Activated B cell treated with CpG ODN at 0.5 μM for 24 hours (primary cell): ENCODE results near the gene DACT3. TPM values are rescaled to one million over a fixed set of nuclear protein-coding genes. Genes with fewer than 3 reads are reported as not detected.

Experiments used
- ATAC-seq: fragments of 200-7000 bp; cut with Tn5 transposase; one replicate; pipeline ENCODE4 v1.10.0; 2021; ENCODE audit warnings: low read depth, mild to moderate bottlenecking, moderate library complexity
- CTCF ChIA-PET: fragments of 350-600 bp; sonication (Branson Sonifier 250); formaldehyde crosslinking; loops from one replicate; lab custom pipeline; 2021; ENCODE audit warnings: antibody characterized with exemption; lab: Charles Lee
- POLR2A ChIA-PET: fragments of 350-600 bp; sonication (Branson Sonifier 250); formaldehyde crosslinking; loops from one replicate; lab custom pipeline; 2021; ENCODE audit warnings: antibody characterized with exemption; lab: Charles Lee
- DNase-seq: peaks from one replicate; pipeline ENCODE4 v3.0.0; 2022
- H3K27ac Mint-ChIP-seq: one replicate; pipeline ENCODE4 v1.8.0; 2020; ENCODE audit warnings: mixed read lengths
- H3K27me3 Mint-ChIP-seq: one replicate; pipeline ENCODE4 v1.8.0; 2021; ENCODE audit warnings: mixed read lengths
- H3K36me3 Mint-ChIP-seq: one replicate; pipeline ENCODE4 v1.8.0; 2021; ENCODE audit warnings: low read depth, mixed read lengths
- H3K4me1 Mint-ChIP-seq: one replicate; pipeline ENCODE4 v1.8.0; 2021; ENCODE audit warnings: mixed read lengths
- H3K4me3 Mint-ChIP-seq: one replicate; pipeline ENCODE4 v1.8.0; 2020; ENCODE audit warnings: mild to moderate bottlenecking, mixed read lengths
- H3K9me3 Mint-ChIP-seq: one replicate; pipeline ENCODE4 v1.8.0; 2020; ENCODE audit warnings: mixed read lengths
- CTCF ChIP-seq: fragments of 200-600 bp; IDR thresholded peaks from one replicate; pipeline ENCODE4 v1.8.0; 2022; ENCODE audit warnings: antibody characterized with exemption, mild to moderate bottlenecking
- intact Hi-C: fragments of 100-400 bp; cut with micrococcal nuclease; formaldehyde crosslinking; loops from one replicate; pipeline ENCODE4 v1.15.1; 2024
- total RNA-seq: library from RNA; stranded (reverse); gene quantifications from 2 replicates; pipeline ENCODE4 v1.2.3, GENCODE V29; 2022

Gene DACT3
- total RNA-seq, 1 donor from 2014 or later: 0.75 TPM

- H3K4me3 Mint-ChIP-seq: peak overlapping the region; percentile 35
- CTCF ChIA-PET: interaction anchor here (1.0 to 9.4 kb wide), 6 partner anchors 17 to 136 kb away, joined by 3 to 234 read pairs (median 6); partner anchors contain the start of genes DACT3 and GNG8
- H3K27me3 Mint-ChIP-seq: no peaks in the 10 kb centered on the region
- POLR2A ChIA-PET: interaction anchor here (0.7 to 5.8 kb wide), 14 partner anchors 13 to 901 kb away, joined by 3 to 99 read pairs (median 6); partner anchors contain the start of genes CALM3, DACT3, GNG8 and SLC1A5
- H3K9me3 Mint-ChIP-seq: no peaks in the 10 kb centered on the region
- peaks cover 75% of the 10 kb centered on the region for H3K4me1 Mint-ChIP-seq
- ATAC-seq (no peak), DNase-seq (no peak)
- no peaks in the 10 kb centered on the region for H3K36me3 Mint-ChIP-seq
- H3K27ac Mint-ChIP-seq: peak overlapping the region; percentile 92
- TF ChIP-seq CTCF: no peak
- intact Hi-C loops: loop anchor here (5.0 kb wide), 1 partner anchor 495 kb away; the partner anchor contains the start of gene ZC3H4
Measured at GRCh38 chr19:46617601-46618000, 43.4 kb downstream of the DACT3 start.

GRCh38 chr19:46616631-46617322 lies 44.2 kb downstream of the DACT3 start:
- ChIA-PET POLR2A (interaction anchor here (0.8 to 5.8 kb wide), 8 partner anchors 8 to 172 kb away, joined by 3 to 99 read pairs (median 12); partner anchors contain the start of genes CALM3, DACT3, GNG8 and PTGIR), CTCF (interaction anchor here (0.9 to 9.4 kb wide), 8 partner anchors 9 to 137 kb away, joined by 3 to 234 read pairs (median 6); partner anchors contain the start of genes DACT3 and GNG8)
- TF ChIP-seq CTCF: no peak
- peak overlapping the region; percentile 72 for H3K4me3 Mint-ChIP-seq
- H3K9me3 Mint-ChIP-seq: no peaks in the 10 kb centered on the region
- H3K36me3 Mint-ChIP-seq: no peaks in the 10 kb centered on the region
- DNase-seq (no peak), ATAC-seq (no peak)
- peaks cover 75% of the 10 kb centered on the region for H3K4me1 Mint-ChIP-seq
- H3K27ac Mint-ChIP-seq: peak overlapping the region; percentile 92
- intact Hi-C loops: loop anchor here (5.0 kb wide), 1 partner anchor 496 kb away; the partner anchor contains the start of gene ZC3H4
- H3K27me3 Mint-ChIP-seq: no peaks in the 10 kb centered on the region

- Mint-ChIP-seq H3K27ac (peak overlapping the region; percentile 61), H3K9me3 (no peaks in the 10 kb centered on the region), H3K27me3 (no peaks in the 10 kb centered on the region), H3K4me3 (no peak overlapping the region), H3K36me3 (peaks cover 2% of the 10 kb centered on the region), H3K4me1 (peaks cover 75% of the 10 kb centered on the region)
- intact Hi-C loops: loop anchor here (5.0 kb wide), 1 partner anchor 496 kb away; the partner anchor contains the start of gene ZC3H4
- ChIA-PET CTCF (interaction anchor here (1.0 to 9.4 kb wide), 5 partner anchors 11 to 138 kb away, joined by 3 to 234 read pairs (median 5); partner anchors contain the start of genes DACT3 and GNG8), POLR2A (interaction anchor here (0.7 to 6.4 kb wide), 7 partner anchors 9 to 157 kb away, joined by 3 to 99 read pairs (median 58); partner anchors contain the start of genes CALM3, DACT3 and PTGIR)
- ATAC-seq (no peak), DNase-seq (no peak)
- TF ChIP-seq CTCF: no peak
Measured at GRCh38 chr19:46615966-46616365, 45.0 kb downstream of the DACT3 start.

- CTCF ChIA-PET: interaction anchor here (0.6 to 9.4 kb wide), 13 partner anchors 9 to 114 kb away, joined by 3 to 234 read pairs (median 4); partner anchors contain the start of genes CALM3, DACT3 and GNG8
- H3K27me3 Mint-ChIP-seq: no peaks in the 10 kb centered on the region
- no peaks in the 10 kb centered on the region for H3K9me3 Mint-ChIP-seq
- H3K27ac Mint-ChIP-seq: peak overlapping the region; percentile 63
- POLR2A ChIA-PET: interaction anchor here (0.6 to 6.4 kb wide), 5 partner anchors 13 to 674 kb away, joined by 3 to 69 read pairs (median 7); partner anchors contain the start of genes CALM3, DACT3 and GNG8
- DNase-seq (peak; percentile 82), ATAC-seq (peak; percentile 71)
- intact Hi-C loops: loop anchor here (1.0 to 5.0 kb wide), 2 partner anchors 48 to 77 kb away; no protein-coding TSS in a partner anchor
- peaks cover 66% of the 10 kb centered on the region for H3K4me1 Mint-ChIP-seq
- peak; percentile 42 for TF ChIP-seq CTCF
- no peak overlapping the region for H3K4me3 Mint-ChIP-seq
- peaks cover 15% of the 10 kb centered on the region for H3K36me3 Mint-ChIP-seq
Measured at GRCh38 chr19:46614114-46614722, 46.8 kb downstream of the DACT3 start.
